ENCODE results near the gene UGT8.
A peak's percentile ranks its signal among the peaks of the same experiment; 100 is the strongest.

- TF ChIP-seq POLR2AphosphoS5 (IDR thresholded peaks at IDR 0.05; ENCODE audit: low read depth, low read length) = no peak
- TF ChIP-seq YY1 (IDR thresholded peaks at IDR 0.05; ENCODE audit: extremely low read depth, insufficient replicate concordance, low read depth, low read length) = no peak
- peak in 1 of 3 experiments; percentile 33; a peak in 2 of 6 replicates for TF ChIP-seq CTCF (IDR thresholded peaks at IDR 0.05 in 2 of 3, conservative IDR thresholded peaks at IDR 0.05 in 1 of 3; ENCODE audit: borderline replicate concordance in 1 of 3, insufficient read depth in 1 of 3, low read depth in 2 of 3, low read length in 2 of 3)
- no peak for TF ChIP-seq ATF3 (IDR thresholded peaks at IDR 0.05)
- no peak for TF ChIP-seq POLR2A (IDR thresholded peaks at IDR 0.05; ENCODE audit: borderline replicate concordance, extremely low read depth, insufficient read depth, insufficient read length)
- no peak for TF ChIP-seq EZH2 (IDR thresholded peaks at IDR 0.05)
- TF ChIP-seq MAX (IDR thresholded peaks at IDR 0.05) = no peak
- TF ChIP-seq ZNF274 (IDR thresholded peaks at IDR 0.05; ENCODE audit: low read depth, low read length) = no peak
- no peak for TF ChIP-seq RAD21 (IDR thresholded peaks at IDR 0.05; ENCODE audit: low read depth)
- no peak for TF ChIP-seq SP1 (IDR thresholded peaks at IDR 0.05; ENCODE audit: low read depth)
- no peak for TF ChIP-seq ZFX (IDR thresholded peaks at IDR 0.05)
Measured at GRCh38 chr4:114582621-114583020, 16.0 kb upstream of the UGT8 start.

Data from HCT116 (cell line).